Osteoblast (primary cell): ENCODE results near the gene CTRB2. TPM values are rescaled to one million over a fixed set of nuclear protein-coding genes. Genes with fewer than 3 reads are reported as not detected.
"Not testable (repeated sequence)": the region's sequence is repeated elsewhere in the genome, so short reads cannot be mapped to it uniquely, and the experiment has no call there.

Source experiments
- DNase-seq: peaks from one replicate; pipeline ENCODE4 v3.0.0; 2011; ENCODE audit warnings: low spot score, mixed read lengths; ENCODE audit not compliant: insufficient read length; ENCODE audit errors: missing footprints
- H2AFZ ChIP-seq: 2 replicates; pipeline ENCODE4 v1.6.0; 2011; ENCODE audit warnings: mild to moderate bottlenecking, low read length
- H3K27ac ChIP-seq: 2 replicates; pipeline ENCODE4 v1.5.1; 2011; ENCODE audit warnings: mild to moderate bottlenecking, low read depth, low read length, moderate library complexity
- H3K27me3 ChIP-seq: 2 replicates; pipeline ENCODE4 v1.6.0; 2012; ENCODE audit warnings: mild to moderate bottlenecking, control low read depth, inconsistent platforms, low read length, moderate library complexity; ENCODE audit not compliant: insufficient read depth
- H3K36me3 ChIP-seq: 2 replicates; pipeline ENCODE4 v1.5.1; 2011; ENCODE audit warnings: mild to moderate bottlenecking, low read length, control low read depth, moderate library complexity; ENCODE audit not compliant: insufficient read depth
- H3K4me1 ChIP-seq: 2 replicates; pipeline ENCODE4 v1.5.1; 2011; ENCODE audit warnings: mild to moderate bottlenecking, low read length, control low read depth, moderate library complexity; ENCODE audit not compliant: insufficient read depth
- H3K4me2 ChIP-seq: 2 replicates; pipeline ENCODE4 v1.6.0; 2011; ENCODE audit warnings: mild to moderate bottlenecking, low read length; ENCODE audit not compliant: insufficient read depth
- H3K4me3 ChIP-seq: fragments of 200-600 bp; sonication (generic); 3 replicates; pipeline ENCODE4 v1.5.1; 2012; ENCODE audit warnings: mild to moderate bottlenecking, low read length, inconsistent platforms; ENCODE audit not compliant: insufficient read depth
- H3K79me2 ChIP-seq: 2 replicates; pipeline ENCODE4 v1.6.0; 2012; ENCODE audit warnings: mild to moderate bottlenecking, low read length, control low read depth, inconsistent platforms; ENCODE audit not compliant: insufficient read depth
- H3K9me3 ChIP-seq: 2 replicates; pipeline ENCODE4 v1.5.1; 2011; ENCODE audit warnings: low read depth, low read length, control low read depth
- H4K20me1 ChIP-seq: 2 replicates; pipeline ENCODE4 v1.6.0; 2012; ENCODE audit warnings: mild to moderate bottlenecking, low read length, control low read depth; ENCODE audit not compliant: insufficient read depth
- total RNA-seq: library from RNA; depleted of rRNA; stranded (reverse); fragments of >200 nt; gene quantifications from 2 replicates; pipeline ENCODE4 v1.2.3, GENCODE V29; 2012
- TF ChIP-seq, protein P1 (sequence below): IDR thresholded peaks from 2 replicates; pipeline ENCODE4 v1.5.1; 2011; ENCODE audit warnings: mild to moderate bottlenecking, low read depth, low read length, moderate library complexity; ENCODE audit errors: extremely low read depth

CTRB2 gene
- total RNA-seq, 1 donor, result not detected

DNA sequence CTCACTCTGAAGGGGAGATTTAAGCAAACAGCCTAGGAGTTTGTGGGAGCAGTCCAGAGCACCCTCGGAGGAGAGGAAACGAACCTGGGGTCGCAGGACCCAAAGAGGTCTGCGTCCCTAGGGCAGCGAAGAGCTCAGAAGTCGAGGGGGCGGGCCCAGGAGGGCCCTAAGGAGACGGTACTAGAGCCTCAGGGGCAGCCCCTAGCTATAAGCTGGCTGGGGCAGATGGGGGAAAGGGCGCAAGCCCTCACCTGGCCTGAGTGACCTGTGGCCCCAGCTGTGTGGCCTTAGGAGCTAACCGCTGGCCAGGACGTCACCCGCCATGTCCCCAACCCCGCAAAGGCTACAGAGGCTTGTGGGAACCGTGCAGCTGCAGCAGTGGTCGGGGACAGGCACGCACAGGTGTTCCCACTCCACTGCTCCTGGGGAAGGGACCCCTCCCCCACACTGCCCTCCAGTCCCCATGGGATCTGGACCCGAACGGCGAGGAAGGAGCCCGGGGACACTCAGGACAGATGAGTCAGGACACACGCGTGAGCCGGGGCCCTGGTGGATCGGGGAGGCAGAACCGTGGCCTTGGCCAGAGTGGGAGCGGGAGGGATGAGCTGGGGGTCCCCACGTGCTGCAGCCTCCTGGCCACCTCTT is 2.0 kb upstream of the CTRB2 start:
- Histone ChIP-seq H4K20me1 (no peaks in the 10 kb centered on the region), H3K9me3 (no peaks in the 10 kb centered on the region), H3K4me3 (no peak overlapping the region), H3K36me3 (no peaks in the 10 kb centered on the region), H3K27me3 (no peaks in the 10 kb centered on the region), H3K4me2 (no peak overlapping the region), H3K79me2 (no peaks in the 10 kb centered on the region), H2AFZ (no peak overlapping the region), H3K27ac (no peak overlapping the region), H3K4me1 (no peaks in the 10 kb centered on the region)
- TF ChIP-seq, protein P1, sequence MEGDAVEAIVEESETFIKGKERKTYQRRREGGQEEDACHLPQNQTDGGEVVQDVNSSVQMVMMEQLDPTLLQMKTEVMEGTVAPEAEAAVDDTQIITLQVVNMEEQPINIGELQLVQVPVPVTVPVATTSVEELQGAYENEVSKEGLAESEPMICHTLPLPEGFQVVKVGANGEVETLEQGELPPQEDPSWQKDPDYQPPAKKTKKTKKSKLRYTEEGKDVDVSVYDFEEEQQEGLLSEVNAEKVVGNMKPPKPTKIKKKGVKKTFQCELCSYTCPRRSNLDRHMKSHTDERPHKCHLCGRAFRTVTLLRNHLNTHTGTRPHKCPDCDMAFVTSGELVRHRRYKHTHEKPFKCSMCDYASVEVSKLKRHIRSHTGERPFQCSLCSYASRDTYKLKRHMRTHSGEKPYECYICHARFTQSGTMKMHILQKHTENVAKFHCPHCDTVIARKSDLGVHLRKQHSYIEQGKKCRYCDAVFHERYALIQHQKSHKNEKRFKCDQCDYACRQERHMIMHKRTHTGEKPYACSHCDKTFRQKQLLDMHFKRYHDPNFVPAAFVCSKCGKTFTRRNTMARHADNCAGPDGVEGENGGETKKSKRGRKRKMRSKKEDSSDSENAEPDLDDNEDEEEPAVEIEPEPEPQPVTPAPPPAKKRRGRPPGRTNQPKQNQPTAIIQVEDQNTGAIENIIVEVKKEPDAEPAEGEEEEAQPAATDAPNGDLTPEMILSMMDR, result no peak
- DNase-seq, result peak; percentile 78

DNA sequence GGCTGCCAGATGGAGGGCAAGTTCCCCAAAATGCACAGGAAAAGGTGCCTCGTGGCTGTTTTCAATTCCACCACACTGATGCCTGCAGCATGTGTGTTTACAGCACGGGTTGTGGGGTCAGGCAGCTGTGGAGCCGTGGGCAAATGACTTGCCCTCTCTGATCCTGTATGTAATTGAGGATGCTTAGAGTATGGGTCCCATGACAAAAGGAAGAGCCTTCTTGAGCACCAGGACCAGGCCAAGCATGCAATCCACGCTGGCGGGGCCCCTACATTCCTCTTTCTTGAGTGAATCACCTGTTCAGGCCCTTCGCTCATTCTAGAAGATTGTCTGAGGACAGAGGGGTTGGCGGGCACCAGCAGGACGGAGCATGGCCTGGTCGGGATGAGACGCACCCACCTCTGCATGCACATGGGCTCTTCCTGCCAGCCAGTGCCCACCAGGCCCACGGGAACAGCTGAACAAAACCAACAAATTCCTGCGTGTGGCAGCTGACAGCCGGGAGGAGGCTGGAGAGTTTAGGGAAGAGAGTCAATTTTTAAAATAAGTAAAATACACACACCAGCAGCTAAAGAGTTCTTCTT is 1.4 kb upstream of the CTRB2 start:
- Histone ChIP-seq H3K9me3 (no peaks in the 10 kb centered on the region), H3K4me1 (no peaks in the 10 kb centered on the region), H3K4me3 (no peak overlapping the region), H3K79me2 (no peaks in the 10 kb centered on the region), H2AFZ (no peak overlapping the region), H3K27ac (no peak overlapping the region), H3K4me2 (no peak overlapping the region), H3K27me3 (no peaks in the 10 kb centered on the region), H4K20me1 (no peaks in the 10 kb centered on the region), H3K36me3 (no peaks in the 10 kb centered on the region)
- DNase-seq, result peak; percentile 72
- TF ChIP-seq, protein P1, result no peak

DNA sequence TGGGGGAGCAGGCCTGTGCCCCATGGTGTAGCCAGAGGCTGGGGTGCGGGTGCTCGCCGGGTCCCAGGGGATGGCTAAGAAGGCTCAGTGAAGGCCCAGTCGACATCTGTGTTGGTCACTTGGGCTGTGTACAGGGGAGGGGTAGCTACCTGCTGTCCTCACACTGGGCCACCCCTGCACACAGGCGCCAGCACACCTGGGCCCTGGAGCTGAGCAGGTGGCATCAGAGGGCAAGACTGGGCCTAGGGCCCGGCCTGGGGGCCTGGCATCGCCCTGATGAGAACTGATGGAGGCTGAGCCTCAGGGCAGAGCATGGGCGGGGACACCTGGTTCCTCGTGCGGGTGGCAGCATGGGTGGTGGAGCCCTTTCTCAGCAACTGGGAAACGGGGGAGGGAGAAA is 870 bp upstream of the CTRB2 start:
- H3K79me2 ChIP-seq, result no peaks in the 10 kb centered on the region
- peak; percentile 77 for DNase-seq
- TF ChIP-seq, protein P1, result no peak

DNA sequence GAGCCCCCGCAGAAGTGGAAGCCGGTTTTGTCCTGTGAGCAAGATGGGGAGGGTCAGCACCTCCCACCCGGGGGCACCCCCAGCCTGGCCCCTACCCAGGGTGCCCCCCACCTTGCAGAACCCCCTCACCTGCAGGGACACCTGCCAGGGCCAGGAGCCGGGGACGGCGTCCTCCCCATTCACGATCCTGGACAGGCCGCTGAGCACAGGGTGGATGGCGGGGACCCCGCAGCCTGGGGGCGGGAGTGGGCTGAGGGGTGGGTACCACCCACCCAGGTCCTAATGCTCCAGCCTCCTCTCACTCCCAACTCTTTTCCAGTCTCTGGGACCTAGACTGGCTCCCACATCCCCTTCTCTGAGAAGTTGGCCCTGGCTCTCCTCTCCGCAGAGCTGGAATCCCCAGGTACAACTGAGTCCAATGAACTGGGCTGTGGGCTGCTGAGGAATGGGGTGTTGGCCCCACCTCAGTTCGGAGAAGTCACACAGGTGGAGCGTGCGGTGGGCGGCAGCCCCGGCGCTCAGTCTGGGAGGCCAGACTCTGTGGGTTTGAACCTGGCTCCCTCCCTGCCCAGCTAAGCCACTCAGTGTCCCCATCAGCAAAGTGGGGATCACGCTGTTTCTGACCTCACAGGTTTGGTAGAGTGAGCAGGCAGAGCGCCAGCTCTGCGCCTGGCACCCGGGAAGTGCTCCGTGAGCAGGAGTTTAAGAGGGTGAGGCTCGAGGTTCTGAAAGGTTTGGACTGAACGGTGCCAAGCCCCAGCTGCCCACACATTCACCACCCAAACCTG is 806 bp downstream of the CTRB2 start:
- H2AFZ ChIP-seq, H3K4me1 ChIP-seq, H3K27ac ChIP-seq, H3K27me3 ChIP-seq, H3K36me3 ChIP-seq, H3K4me2 ChIP-seq, H4K20me1 ChIP-seq, H3K79me2 ChIP-seq, H3K4me3 ChIP-seq, H3K9me3 ChIP-seq: not testable (repeated sequence)
- peak; percentile 84 for DNase-seq

More for the DNA sequence above, 870 bp upstream of the CTRB2 start:
- H3K9me3 ChIP-seq, result no peaks in the 10 kb centered on the region
- H3K27me3 ChIP-seq, result no peaks in the 10 kb centered on the region
- no peaks in the 10 kb centered on the region for H3K4me1 ChIP-seq
- H2AFZ ChIP-seq, result no peak overlapping the region
- H3K4me3 ChIP-seq, result no peak overlapping the region
- no peaks in the 10 kb centered on the region for H3K36me3 ChIP-seq
- H4K20me1 ChIP-seq, result no peaks in the 10 kb centered on the region
- no peak overlapping the region for H3K4me2 ChIP-seq
- H3K27ac ChIP-seq, result no peak overlapping the region

DNA sequence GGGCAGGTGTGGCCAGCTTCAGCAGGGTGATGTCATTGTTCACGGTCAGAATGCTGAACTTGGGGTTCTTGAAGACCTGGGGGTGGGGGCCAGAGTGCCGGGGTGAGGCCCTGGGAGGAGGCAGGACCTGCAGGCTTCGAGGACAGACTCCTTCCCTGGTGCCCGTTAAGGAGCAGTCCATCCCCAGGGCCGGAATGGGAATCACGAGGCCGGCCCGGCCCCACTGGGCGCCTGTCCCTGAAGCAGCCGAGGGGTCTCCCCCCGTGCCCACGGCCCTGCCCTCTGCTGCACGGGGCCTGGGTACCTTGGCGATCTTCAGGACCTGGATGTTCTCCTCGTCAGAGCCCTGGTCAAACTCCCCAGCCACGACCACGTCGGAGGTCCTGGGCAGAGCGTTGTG is 1.5 kb downstream of the CTRB2 start:
- H3K36me3 ChIP-seq, H3K27me3 ChIP-seq, H3K4me3 ChIP-seq, H4K20me1 ChIP-seq, H3K79me2 ChIP-seq, DNase-seq, H3K4me1 ChIP-seq, H2AFZ ChIP-seq, H3K27ac ChIP-seq, H3K4me2 ChIP-seq, H3K9me3 ChIP-seq: not testable (repeated sequence)

DNA sequence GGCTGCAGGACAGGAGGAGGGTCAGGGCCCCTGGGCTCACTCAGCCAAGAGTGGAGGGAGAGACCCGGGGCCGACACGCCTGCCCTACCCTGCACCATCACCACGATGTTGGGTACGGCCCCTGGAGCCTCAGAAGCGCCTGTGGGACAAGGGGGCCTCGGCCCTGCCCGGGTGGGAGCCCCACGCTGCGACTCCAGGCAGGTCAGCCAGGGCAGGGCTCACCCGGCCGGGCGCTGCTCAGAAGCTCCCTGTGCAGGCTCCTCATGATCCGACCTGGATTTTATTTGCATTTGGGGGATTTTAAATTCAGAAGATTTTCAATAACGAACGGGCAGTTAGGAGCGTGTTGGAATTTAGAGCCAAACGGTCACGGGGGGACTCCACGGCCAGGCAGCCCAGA is 2.1 kb downstream of the CTRB2 start:
- H2AFZ ChIP-seq, H3K27me3 ChIP-seq, H3K4me3 ChIP-seq, H3K79me2 ChIP-seq, H4K20me1 ChIP-seq, H3K4me1 ChIP-seq, H3K9me3 ChIP-seq, H3K27ac ChIP-seq, H3K4me2 ChIP-seq, H3K36me3 ChIP-seq, DNase-seq: not testable (repeated sequence)
